ENCODE results near the gene ATP8A2.

GRCh38 chr13:25762795-25763377 lies 391.1 kb downstream of the ATP8A2 start:
- no peak for TF ChIP-seq POLR2A (IDR thresholded peaks at IDR 0.05; ENCODE audit: low read length)
- TF ChIP-seq GATA1 (IDR thresholded peaks at IDR 0.05; ENCODE audit: low read depth, low read length): no peak
